ENCODE results near the gene LCK.

GRCh38 chr1:32309960-32310359 lies 58.9 kb downstream of the LCK start:
- TF ChIP-seq POLR2A (IDR thresholded peaks at IDR 0.05) = no peak
- TF ChIP-seq, protein P1, sequence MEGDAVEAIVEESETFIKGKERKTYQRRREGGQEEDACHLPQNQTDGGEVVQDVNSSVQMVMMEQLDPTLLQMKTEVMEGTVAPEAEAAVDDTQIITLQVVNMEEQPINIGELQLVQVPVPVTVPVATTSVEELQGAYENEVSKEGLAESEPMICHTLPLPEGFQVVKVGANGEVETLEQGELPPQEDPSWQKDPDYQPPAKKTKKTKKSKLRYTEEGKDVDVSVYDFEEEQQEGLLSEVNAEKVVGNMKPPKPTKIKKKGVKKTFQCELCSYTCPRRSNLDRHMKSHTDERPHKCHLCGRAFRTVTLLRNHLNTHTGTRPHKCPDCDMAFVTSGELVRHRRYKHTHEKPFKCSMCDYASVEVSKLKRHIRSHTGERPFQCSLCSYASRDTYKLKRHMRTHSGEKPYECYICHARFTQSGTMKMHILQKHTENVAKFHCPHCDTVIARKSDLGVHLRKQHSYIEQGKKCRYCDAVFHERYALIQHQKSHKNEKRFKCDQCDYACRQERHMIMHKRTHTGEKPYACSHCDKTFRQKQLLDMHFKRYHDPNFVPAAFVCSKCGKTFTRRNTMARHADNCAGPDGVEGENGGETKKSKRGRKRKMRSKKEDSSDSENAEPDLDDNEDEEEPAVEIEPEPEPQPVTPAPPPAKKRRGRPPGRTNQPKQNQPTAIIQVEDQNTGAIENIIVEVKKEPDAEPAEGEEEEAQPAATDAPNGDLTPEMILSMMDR (IDR thresholded peaks at IDR 0.05) = no peak
